Thymus (tissue), 11 donors: Measurements from ENCODE around the gene RAPGEF2. TPM values are rescaled to one million over a fixed set of nuclear protein-coding genes. Genes with fewer than 3 reads are reported as not detected.
"Not testable (repeated sequence)": the region's sequence is repeated elsewhere in the genome, so short reads cannot be mapped to it uniquely, and the experiment has no call there.

ENCODE experiments used
- DNase-seq, 9 donors: peaks; one replicate each; pipeline ENCODE4 v3.0.0-alpha.2; 2013; ENCODE audit warnings: low spot score in 9 of 9, low read depth in 6 of 9, missing footprints in 1 of 9
- H3K27ac ChIP-seq, 2 donors: one replicate each; pipeline ENCODE4 v1.5.1; 2013; ENCODE audit warnings: control low read depth in 1 of 2, low read depth in 1 of 2, low read length in 1 of 2, mild to moderate bottlenecking in 1 of 2, moderate library complexity in 1 of 2
- H3K27me3 ChIP-seq, 2 donors: one replicate each; pipeline ENCODE4 v1.5.1; 2013; ENCODE audit warnings: low read length in 1 of 2; ENCODE audit not compliant: control insufficient read depth in 2 of 2, insufficient read depth in 1 of 2
- H3K36me3 ChIP-seq, 2 donors: one replicate each; pipeline ENCODE4 v1.5.1; 2013; ENCODE audit warnings: low read length in 1 of 2, mild to moderate bottlenecking in 1 of 2, moderate library complexity in 1 of 2; ENCODE audit not compliant: control insufficient read depth in 2 of 2, insufficient read depth in 2 of 2
- H3K4me1 ChIP-seq, 2 donors: one replicate each; pipeline ENCODE4 v1.5.1; 2013; ENCODE audit warnings: low read length in 2 of 2; ENCODE audit not compliant: control insufficient read depth in 2 of 2, insufficient read depth in 2 of 2
- H3K4me3 ChIP-seq, 2 donors: one replicate each; pipeline ENCODE4 v1.5.1; 2013; ENCODE audit warnings: low read length in 2 of 2, control low read depth in 1 of 2, mild to moderate bottlenecking in 1 of 2
- H3K9me3 ChIP-seq, 2 donors: one replicate each; pipeline ENCODE4 v1.5.1; 2013; ENCODE audit warnings: low read length in 1 of 2, mild to moderate bottlenecking in 1 of 2; ENCODE audit not compliant: control insufficient read depth in 2 of 2, insufficient read depth in 1 of 2
- WGBS: extraction: QIAGEN DNeasy Blood & Tissue Kit; methylation state at CpG from one replicate; pipeline ENCODE4 v1.1.7; 2013; 5-methylcytosine and 5-hydroxymethylcytosine counted together
- polyA plus RNA-seq: library from polyadenylated mRNA; stranded (reverse); fragments of 200-250 nt; gene quantifications from one replicate; pipeline ENCODE4 v1.2.3, GENCODE V29; 2013
- total RNA-seq: library from RNA; stranded (reverse); fragments of 120-200 nt; gene quantifications from one replicate; pipeline ENCODE4 v1.2.4, GENCODE V29; 2013
- donor health status: healthy.

Gene RAPGEF2
- total and polyA plus RNA-seq, 2 donors = 7.9 to 23.6 TPM

DNA sequence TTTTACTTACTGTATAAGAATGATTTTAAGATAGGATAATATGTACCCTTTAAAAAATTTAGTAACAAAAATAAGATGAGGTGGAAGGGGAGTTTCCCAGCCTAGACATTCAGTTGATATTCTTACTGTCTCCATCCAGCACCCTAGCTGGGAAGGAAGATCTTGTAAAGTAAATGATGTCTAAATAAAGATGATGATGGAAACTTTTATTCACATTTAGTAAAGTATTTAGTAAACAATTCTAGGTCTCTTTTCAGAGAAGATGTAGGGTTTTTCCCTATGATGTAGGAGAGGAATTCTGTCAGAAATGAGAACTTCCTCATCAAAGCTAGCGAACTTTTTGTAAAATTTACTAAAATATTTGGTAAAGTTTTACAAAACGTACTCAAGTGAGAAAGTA lies 136.8 kb downstream of the RAPGEF2 start:
- no peak overlapping the region for H3K4me3 ChIP-seq
- WGBS = 95% methylated on average over 2 of the region's 2 CpGs
- H3K36me3 ChIP-seq = no peaks in the 10 kb centered on the region
- no peaks in the 10 kb centered on the region for H3K9me3 ChIP-seq
- H3K27ac ChIP-seq = no peak overlapping the region
- H3K27me3 ChIP-seq = no peaks in the 10 kb centered on the region
- DNase-seq = no peak
- H3K4me1 ChIP-seq = no peaks in the 10 kb centered on the region

DNA sequence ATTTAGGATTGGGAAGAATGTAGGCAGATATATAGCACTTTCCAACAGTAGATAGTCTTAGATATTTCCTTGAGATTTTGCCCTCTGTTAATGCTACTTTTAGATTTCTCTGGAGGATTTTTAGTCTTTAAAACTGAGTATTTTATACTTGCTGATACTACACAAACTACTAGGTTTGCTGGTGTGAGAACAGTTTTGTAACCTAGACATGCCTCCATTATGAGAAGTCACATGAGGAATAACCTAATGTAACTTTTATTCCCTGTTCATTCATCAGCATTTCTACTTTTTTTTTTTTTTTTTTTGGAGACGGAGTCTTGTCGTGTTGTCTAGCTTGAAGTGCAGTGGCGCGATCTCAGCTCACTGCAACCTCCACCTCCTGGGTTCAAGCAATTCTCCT lies 137.2 kb downstream of the RAPGEF2 start:
- H3K4me3 ChIP-seq = no peak overlapping the region
- H3K36me3 ChIP-seq = no peaks in the 10 kb centered on the region
- H3K27me3 ChIP-seq = no peaks in the 10 kb centered on the region
- 95% methylated on average over 4 of the region's 4 CpGs for WGBS
- no peak for DNase-seq
- H3K4me1 ChIP-seq = no peaks in the 10 kb centered on the region
- no peaks in the 10 kb centered on the region for H3K9me3 ChIP-seq
- no peak overlapping the region for H3K27ac ChIP-seq

DNA sequence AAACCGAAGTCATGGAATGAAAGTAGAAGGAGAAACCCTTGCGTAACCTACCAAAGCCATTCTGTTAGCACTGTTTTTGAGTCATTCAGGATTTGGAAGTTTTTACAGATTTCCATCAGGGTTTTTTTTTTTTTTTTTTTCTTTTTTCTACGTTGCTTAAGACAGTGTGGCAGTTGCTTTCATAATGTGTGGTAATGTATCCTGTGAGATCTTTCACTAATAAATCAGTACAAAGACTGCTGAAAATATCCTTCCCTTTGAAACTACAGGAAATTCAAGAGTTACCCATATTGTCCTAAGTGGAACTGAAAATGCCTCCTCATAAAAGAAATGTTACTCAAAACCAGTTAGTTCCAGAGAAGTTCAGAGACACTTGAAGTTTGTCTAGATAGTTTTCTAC lies 137.8 kb downstream of the RAPGEF2 start:
- Histone ChIP-seq H3K27me3 (no peaks in the 10 kb centered on the region), H3K36me3 (no peaks in the 10 kb centered on the region), H3K4me3 (no peak overlapping the region), H3K9me3 (no peaks in the 10 kb centered on the region), H3K4me1 (no peaks in the 10 kb centered on the region), H3K27ac (no peak overlapping the region)
- no peak for DNase-seq
- 91% methylated on average over 3 of the region's 3 CpGs for WGBS

DNA sequence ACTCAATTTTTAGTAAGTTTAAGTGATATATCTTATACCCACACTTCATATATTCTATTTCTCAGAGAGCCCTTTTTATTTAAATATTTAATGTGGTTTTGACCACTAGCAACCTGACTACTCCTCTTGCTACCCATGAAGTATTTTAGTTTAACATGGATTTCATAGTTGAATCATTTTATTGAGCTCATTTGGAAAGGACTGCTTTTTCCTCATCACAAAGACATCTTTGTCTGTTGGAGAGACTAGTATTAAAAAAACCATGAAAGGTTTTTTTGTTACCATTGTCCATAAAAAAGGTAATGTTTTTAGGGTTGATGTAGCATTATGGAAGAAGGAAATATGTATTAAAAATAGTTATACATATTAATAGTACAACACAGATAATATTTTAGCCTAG lies 139.5 kb downstream of the RAPGEF2 start:
- Histone ChIP-seq H3K36me3 (no peaks in the 10 kb centered on the region), H3K27me3 (no peaks in the 10 kb centered on the region), H3K4me3 (no peak overlapping the region), H3K27ac (no peak overlapping the region), H3K4me1 (no peaks in the 10 kb centered on the region), H3K9me3 (no peaks in the 10 kb centered on the region)
- no peak for DNase-seq

DNA sequence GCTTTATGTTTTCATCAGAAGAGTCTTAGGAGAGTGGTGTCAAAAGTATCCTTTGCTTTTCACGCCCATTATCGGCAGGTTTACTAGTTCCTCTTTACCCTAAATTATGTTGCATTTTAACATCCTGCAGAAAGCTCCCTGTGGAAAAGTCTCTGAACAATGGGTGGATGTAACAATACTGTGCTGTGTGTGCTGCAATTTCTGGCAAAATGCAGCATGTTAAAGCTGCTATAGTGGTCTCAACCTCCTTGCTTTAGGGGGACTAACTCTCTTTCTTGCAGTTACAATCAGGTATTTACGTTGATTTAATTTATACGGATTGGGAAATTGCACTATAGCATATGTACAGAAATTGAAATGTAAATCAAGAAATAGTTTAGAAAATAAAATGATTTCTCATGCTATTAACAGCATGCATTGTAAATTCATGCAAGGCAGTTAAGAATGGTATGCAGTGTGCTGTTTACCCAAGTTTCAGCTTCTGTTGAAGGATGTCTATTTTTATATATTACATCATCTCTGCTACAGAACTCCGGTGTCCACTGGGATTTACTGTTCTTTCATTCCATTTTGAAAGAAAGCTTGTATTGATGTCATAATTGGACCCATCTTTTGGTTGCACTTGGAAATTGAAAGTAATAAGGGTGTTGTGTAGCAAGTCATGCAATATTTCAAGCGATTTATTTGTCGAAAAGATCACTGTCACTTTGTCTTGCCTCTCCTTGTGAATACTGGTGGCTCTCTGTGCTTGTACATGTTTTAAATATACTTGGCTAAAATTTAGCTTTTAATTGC lies 145.7 kb downstream of the RAPGEF2 start:
- WGBS = 96% methylated on average over 7 of the region's 7 CpGs
- H3K9me3 ChIP-seq = peaks cover 0 to 16% of the 10 kb centered on the region in 2 donors
- no peak overlapping the region for H3K27ac ChIP-seq
- peak in 1 of 9 donors; percentile 1 for DNase-seq
- no peak overlapping the region for H3K4me3 ChIP-seq
- H3K36me3 ChIP-seq = peaks cover 0 to 8% of the 10 kb centered on the region in 2 donors
- no peaks in the 10 kb centered on the region for H3K27me3 ChIP-seq
- H3K4me1 ChIP-seq = no peaks in the 10 kb centered on the region

DNA sequence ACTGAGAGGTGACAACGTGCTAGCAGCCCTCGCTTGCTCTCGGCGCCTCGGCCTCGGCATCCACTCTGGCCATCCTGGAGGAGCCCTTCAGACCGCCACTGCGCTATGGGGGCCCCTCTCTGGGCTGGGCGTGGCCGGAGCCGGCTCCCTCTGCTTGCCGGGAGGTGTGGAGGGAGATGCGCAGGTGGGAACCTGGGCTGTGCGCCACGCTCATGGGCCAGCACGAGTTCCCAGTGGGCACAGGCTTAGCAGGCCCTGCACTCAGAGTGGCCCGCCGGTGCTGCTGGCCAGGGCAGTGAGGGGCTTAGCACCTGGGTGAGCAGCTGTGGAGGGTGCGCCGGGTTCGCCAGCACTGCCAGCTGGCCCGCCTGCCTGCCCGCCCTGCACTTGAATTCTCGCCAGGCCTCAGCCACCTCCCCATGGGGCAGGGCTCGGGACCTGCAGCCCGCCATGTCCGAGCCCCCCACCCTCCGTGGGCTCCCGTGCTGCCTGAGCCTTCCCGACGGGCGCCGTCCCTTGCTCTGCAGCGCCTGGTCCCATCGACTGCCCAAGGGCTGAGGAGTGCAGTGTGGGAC lies 148.0 kb downstream of the RAPGEF2 start:
- no peak overlapping the region for H3K4me3 ChIP-seq
- no peak for DNase-seq
- WGBS = 99% methylated on average over 35 of the region's 35 CpGs

DNA sequence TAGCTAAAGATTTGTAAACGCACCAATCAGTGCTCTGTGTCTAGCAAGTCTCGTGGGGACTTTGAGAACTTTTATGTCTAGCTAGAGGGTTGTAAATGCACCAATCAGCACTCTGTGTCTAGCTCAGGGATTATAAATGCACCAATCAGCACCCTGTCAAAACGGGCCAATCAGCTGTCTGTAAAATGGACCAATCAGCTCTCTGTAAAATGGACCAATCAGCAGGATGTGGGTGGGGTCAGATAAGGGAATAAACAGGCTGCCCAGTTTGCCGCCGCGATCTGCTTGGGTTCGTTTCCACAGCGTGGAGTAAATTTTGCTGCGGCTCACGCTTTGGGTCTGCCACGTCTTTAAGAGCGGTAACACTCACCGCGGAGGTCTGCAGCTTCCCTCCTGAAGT lies 148.7 kb downstream of the RAPGEF2 start:
- H3K27me3 ChIP-seq, H3K4me1 ChIP-seq, H3K4me3 ChIP-seq, H3K36me3 ChIP-seq, H3K27ac ChIP-seq, DNase-seq: not testable (repeated sequence)
- WGBS = 98% methylated on average over 14 of the region's 14 CpGs
- peaks cover 0 to 16% of the 10 kb centered on the region in 2 donors for H3K9me3 ChIP-seq

More for the DNA sequence above, 148.0 kb downstream of the RAPGEF2 start:
- Histone ChIP-seq H3K27me3 (no peaks in the 10 kb centered on the region), H3K4me1 (no peaks in the 10 kb centered on the region), H3K9me3 (peaks cover 0 to 16% of the 10 kb centered on the region in 2 donors), H3K27ac (no peak overlapping the region), H3K36me3 (peaks cover 0 to 8% of the 10 kb centered on the region in 2 donors)

DNA sequence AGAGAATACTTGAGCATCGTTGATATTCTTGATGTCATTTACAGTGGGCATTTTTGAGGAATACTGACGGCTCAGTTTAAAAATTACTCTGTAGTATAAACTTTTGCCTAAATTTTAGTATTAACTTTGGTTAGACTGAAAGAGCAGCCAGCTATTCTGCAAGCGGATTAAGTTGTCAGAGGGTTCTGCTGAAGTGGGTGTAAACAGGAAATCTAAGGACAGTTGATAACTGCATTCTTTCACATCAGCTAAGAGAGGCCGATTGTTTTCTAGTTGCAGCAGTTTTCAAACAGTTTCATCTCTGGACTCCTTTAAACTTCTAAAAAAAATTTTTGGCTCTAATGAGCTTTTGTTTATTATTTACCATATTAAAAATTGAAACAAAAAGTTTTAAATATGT lies 149.6 kb downstream of the RAPGEF2 start:
- peaks cover 0 to 16% of the 10 kb centered on the region in 2 donors for H3K9me3 ChIP-seq
- peaks cover 0 to 8% of the 10 kb centered on the region in 2 donors for H3K36me3 ChIP-seq
- no peaks in the 10 kb centered on the region for H3K4me1 ChIP-seq
- no peak overlapping the region for H3K4me3 ChIP-seq
- H3K27me3 ChIP-seq = no peaks in the 10 kb centered on the region
- no peak overlapping the region for H3K27ac ChIP-seq
- no peak for DNase-seq
- 86% methylated on average over 4 of the region's 4 CpGs for WGBS

DNA sequence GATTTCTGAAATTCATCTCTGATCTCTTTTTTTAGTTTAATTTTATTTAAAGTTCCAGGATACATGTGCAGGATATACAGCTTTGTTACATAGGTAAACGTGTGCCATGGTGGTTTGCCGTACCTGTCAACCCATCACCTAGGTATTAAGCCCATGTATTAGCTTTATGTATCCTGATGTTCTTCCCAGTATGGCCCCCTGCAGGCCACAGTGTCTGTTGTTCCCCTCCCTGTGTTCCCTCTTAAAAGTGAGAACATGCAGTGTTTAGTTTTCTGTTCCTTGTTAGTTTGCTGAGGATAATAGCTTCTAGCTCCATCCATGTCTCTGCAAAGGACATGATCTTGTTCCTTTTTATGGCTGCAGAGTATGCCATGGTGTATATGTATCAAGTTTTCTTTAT lies 153.2 kb downstream of the RAPGEF2 start:
- H3K36me3 ChIP-seq = peaks cover 0 to 3% of the 10 kb centered on the region in 2 donors
- no peaks in the 10 kb centered on the region for H3K27me3 ChIP-seq
- H3K9me3 ChIP-seq = peaks cover 0 to 10% of the 10 kb centered on the region in 2 donors
- no peak for DNase-seq
- WGBS = 99% methylated on average over 2 of the region's 2 CpGs
- H3K4me1 ChIP-seq = no peaks in the 10 kb centered on the region
- no peak overlapping the region for H3K27ac ChIP-seq
- no peak overlapping the region for H3K4me3 ChIP-seq
